HG02938 (cell line): Measurements from ENCODE around the gene TMUB1.

Source experiments
- ATAC-seq: cut with Tn5 transposase; IDR thresholded peaks from one replicate; pipeline ENCODE4 v1.9.1; 2021; ENCODE audit warnings: mild to moderate bottlenecking, moderate library complexity; ENCODE audit not compliant: unreplicated experiment

Gene TMUB1

DNA sequence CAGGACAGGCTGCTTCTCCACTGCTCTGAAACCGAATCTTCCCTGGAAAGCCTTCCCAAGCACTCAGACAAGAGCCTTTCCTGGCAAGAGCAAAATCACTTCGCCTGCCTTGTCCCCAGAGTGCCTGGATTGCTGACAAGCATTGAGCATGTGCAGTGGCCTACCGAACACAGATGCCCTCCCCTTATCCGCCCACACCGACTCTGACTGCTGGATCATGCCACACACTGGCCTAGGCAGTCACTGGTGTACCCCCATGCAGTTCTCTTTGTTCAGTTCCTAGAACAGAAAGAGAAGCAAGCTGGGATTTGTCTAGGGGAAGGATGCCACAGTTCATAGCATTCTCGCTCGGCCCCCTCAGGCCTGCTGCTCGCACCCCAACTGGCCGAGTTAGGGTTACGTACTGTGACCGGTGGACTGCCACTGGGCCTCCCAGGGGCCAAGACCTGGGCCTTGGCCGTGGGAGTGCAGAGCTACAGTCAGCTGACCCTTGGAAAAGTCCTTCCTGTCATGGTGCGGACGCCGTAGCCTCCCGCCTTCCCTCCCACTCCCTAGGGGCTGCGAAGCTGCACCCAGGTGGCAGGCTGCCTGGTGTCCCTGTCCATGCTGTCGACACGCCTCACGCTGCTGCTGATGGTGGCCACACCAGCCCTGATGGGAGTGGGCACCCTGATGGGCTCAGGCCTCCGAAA is 48.1 kb downstream of the TMUB1 start:
- ATAC-seq = no peak

- ATAC-seq = no peak
These were observed 48.8 kb downstream of the TMUB1 start for GRCh38 chr7:151034312-151035025.

GRCh38 chr7:151033864-151034249 is 49.4 kb downstream of the TMUB1 start:
- no peak for ATAC-seq

DNA sequence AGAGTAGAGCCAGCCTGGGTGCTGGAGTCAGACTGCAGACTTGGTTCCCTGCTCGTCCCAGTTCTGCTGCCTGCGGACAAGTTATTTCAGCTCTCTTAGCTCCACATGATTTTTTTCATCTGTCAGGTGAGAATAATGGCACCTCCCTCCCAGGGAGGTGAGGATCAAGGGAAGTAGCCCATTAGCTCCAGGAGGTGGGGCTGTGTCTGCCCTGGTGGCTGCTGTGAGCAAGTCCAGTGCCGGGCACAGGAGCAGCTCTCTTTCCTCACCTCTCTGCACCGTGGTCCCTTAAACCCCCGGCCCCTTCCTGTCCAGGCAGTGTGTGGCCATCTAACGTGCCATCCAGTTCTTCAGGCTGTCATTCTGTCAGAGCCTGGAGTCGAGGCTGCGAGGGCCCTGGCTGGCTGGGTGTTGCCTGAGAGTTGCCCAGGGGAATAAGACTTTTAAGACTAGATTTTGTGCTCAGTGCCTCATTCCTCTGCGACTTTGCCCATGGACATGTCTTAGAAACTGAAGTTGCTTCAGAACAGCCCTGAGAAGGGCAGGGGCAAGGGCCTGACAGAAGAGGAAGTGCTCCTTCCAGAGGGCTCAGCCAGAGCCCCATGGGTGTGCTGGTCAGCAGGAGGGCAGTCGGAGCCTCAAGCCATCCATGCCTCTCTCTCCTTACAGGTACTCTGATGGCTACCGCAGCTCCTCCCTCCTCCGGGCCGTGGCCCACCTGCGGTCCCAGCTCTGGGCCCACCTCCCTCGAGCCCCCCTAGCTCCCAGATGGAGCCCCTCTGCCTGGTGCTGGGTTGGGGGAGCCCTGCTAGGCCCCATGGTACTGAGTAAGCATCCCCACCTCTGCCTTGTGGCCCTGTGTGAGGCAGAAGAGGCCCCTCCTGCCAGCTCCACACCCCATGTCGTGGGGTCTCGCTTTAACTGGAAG is 50.1 kb downstream of the TMUB1 start:
- ATAC-seq = no peak
